ENCODE data around the gene SLC38A9. TPM values are rescaled to one million over a fixed set of nuclear protein-coding genes. Genes with fewer than 3 reads are reported as not detected.

The SLC38A9 gene
- total RNA-seq, 2 donors from 2014 or later = 4.8 to 9.1 TPM

DNA sequence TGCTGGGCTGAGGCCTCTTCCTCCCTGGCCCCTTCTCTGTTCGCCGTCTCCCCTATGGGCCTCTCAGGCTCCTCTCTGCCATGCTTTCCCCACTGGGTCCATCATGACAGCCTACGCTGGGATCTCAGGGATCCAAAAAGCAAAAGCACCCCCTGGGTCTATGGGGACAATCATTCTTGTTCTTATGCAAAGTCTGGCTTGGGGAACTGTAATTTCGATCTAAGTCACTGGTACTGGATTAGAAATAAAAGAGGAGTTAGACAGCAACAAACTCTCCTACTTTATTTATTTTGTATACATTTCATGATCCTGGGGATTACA is 86.6 kb downstream of the SLC38A9 start:
- Histone ChIP-seq H3K4me1 (peaks cover 0 to 25% of the 10 kb centered on the region in 2 donors), H3K27me3 (no peaks in the 10 kb centered on the region), H3K36me3 (no peaks in the 10 kb centered on the region), H3K27ac (no peak overlapping the region), H3K4me3 (no peak overlapping the region), H3K9me3 (no peaks in the 10 kb centered on the region)
- no peak for DNase-seq (ENCODE audit: low spot score)
- TF ChIP-seq, protein P1, sequence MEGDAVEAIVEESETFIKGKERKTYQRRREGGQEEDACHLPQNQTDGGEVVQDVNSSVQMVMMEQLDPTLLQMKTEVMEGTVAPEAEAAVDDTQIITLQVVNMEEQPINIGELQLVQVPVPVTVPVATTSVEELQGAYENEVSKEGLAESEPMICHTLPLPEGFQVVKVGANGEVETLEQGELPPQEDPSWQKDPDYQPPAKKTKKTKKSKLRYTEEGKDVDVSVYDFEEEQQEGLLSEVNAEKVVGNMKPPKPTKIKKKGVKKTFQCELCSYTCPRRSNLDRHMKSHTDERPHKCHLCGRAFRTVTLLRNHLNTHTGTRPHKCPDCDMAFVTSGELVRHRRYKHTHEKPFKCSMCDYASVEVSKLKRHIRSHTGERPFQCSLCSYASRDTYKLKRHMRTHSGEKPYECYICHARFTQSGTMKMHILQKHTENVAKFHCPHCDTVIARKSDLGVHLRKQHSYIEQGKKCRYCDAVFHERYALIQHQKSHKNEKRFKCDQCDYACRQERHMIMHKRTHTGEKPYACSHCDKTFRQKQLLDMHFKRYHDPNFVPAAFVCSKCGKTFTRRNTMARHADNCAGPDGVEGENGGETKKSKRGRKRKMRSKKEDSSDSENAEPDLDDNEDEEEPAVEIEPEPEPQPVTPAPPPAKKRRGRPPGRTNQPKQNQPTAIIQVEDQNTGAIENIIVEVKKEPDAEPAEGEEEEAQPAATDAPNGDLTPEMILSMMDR (IDR thresholded peaks at IDR 0.05) = no peak

DNA sequence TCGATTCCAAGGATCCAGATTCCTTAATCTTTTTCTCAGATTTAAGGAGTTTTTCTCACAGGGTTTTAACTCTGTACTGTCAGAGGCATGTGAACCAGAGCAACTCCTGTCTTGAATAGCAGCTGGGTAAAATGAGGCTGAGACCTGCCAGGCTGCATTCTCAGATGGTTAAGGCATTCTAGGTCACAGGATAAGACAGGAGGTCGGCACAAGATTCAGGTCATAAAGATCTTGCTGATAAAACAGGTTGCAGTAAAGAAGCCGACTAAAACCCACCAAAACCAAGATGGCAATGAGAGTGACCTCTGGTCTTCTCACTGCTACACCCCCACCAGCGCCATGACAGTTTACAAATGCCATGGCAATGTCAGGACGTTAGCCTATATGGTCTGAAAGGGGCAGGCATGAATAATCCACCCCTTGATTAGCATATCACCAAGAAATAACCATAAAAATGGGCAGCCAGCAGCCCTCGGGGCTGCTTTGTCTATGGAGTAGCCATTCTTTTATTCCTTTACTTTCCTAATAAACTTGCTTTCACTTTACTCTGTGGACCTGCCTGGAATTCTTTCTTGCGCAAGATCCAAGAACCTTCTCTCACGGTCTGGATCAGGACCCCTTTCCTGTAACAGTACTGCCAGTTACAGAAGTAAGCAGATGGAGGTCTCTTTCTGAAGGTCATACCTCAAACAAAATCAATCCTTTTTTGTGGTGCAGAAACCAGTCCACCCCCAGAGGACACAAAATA is 87.1 kb downstream of the SLC38A9 start:
- Histone ChIP-seq H3K9me3 (no peaks in the 10 kb centered on the region), H3K4me3 (no peak overlapping the region), H3K27me3 (no peaks in the 10 kb centered on the region), H3K36me3 (no peaks in the 10 kb centered on the region), H3K27ac (no peak overlapping the region), H3K4me1 (peaks cover 0 to 25% of the 10 kb centered on the region in 2 donors)
- TF ChIP-seq, protein P1 (IDR thresholded peaks at IDR 0.05) = no peak
- no peak for DNase-seq (ENCODE audit: low spot score)

DNA sequence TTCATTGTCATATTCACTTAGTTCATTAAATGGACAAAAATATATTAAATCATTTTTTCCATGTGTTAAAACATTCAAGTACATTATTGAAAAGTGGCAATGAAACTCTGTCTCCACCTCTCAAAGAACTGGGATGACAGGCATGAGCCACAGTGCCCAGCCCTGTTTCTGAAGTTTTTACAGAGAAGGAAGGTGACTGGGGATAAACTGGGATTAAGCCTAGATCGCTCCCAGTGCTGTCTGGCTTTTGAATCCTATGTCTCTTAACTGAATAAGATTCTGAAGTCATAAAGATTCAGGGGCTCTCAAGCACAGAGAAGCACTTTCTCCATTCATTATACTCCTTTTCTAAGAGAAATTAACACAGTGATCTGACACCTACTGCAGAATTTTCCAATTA is 88.3 kb downstream of the SLC38A9 start:
- Histone ChIP-seq H3K27me3 (no peaks in the 10 kb centered on the region), H3K4me1 (peaks cover 0 to 25% of the 10 kb centered on the region in 2 donors), H3K9me3 (no peaks in the 10 kb centered on the region), H3K36me3 (no peaks in the 10 kb centered on the region), H3K4me3 (no peak overlapping the region), H3K27ac (no peak overlapping the region)
- TF ChIP-seq, protein P1 (IDR thresholded peaks at IDR 0.05) = no peak
- DNase-seq (ENCODE audit: low spot score) = no peak

DNA sequence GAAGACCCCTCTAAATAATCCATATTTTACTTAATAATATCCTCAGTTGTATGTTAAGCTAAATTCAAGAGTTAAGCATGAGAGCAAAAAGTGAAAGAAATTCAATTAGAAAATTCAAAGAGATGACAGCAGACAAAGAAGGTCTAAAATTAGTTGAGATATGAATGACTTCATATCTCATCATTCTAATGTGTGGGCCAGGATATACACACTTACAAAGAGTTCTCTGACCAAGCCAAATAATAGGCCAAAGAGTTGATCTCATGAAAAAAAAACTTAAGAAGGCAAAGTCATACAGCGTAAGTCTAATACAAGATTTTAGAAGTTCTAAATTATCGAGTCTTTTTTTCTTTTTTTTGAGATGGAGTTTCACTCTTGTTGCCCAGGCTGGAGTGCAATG is 89.7 kb downstream of the SLC38A9 start:
- no peak for DNase-seq (ENCODE audit: low spot score)
- TF ChIP-seq, protein P1 (IDR thresholded peaks at IDR 0.05) = no peak
- Histone ChIP-seq H3K4me1 (peaks cover 0 to 25% of the 10 kb centered on the region in 2 donors), H3K9me3 (no peaks in the 10 kb centered on the region), H3K27ac (no peak overlapping the region), H3K36me3 (no peaks in the 10 kb centered on the region), H3K4me3 (no peak overlapping the region), H3K27me3 (no peaks in the 10 kb centered on the region)

DNA sequence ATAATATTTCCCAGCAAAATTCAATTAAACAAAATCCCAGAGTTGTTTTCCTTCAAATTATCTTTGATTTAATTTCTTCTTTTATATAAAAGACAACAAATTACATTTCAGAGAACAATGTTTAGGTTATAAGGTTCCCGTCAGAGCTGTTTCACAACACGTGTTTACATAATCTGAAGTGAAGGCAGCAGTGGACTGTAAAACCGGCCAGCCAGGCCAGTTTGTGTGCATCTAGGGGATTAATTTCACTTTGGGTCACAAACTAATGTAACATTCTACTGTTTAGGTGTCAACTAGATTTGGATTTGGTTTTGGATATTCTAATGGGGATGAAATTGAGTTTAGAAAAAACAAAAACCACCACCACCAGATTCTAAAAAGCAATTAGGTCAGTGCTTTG is 90.9 kb downstream of the SLC38A9 start:
- Histone ChIP-seq H3K36me3 (no peaks in the 10 kb centered on the region), H3K27ac (no peak overlapping the region)

More for the DNA sequence above, 90.9 kb downstream of the SLC38A9 start:
- Histone ChIP-seq H3K4me3 (no peak overlapping the region), H3K9me3 (no peaks in the 10 kb centered on the region), H3K4me1 (peaks cover 0 to 17% of the 10 kb centered on the region in 2 donors), H3K27me3 (no peaks in the 10 kb centered on the region)
- DNase-seq (ENCODE audit: low spot score) = no peak
- TF ChIP-seq, protein P1 (IDR thresholded peaks at IDR 0.05) = no peak

All from right atrium auricular region (tissue), 2 donors.